Measurements from ENCODE around the gene ENPEP.

Gene ENPEP

DNA sequence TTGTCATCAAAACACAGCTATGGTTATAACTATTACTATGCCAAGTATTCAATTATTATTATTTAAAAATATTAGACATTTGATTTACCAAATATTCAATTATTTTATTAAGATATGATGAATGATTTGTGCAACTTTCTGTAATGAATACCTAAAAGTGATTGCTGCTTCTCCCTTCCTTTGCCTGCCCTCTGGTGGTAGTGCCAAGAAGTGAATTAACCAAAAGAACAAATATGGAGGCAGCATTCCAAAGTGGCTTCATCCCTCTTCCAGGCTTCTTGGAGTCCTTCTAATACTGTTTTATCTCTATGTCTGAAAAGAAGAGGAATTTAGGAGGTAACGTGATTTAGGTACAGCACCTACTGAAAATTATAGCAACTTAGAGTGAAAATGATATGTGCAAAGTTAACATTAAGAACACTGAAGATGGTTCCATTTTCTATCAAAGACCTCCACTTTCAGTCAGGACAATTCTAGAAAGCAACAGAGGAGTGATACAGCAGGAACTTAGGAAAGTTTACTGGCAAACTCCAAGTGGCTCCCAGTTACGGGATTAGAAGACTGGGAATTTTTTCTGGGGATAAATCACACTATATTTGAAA, 43.0 kb downstream of the ENPEP start:
- Histone ChIP-seq H3K4me3 (no peak overlapping the region), H3K36me3 (ENCODE audit: insufficient read depth, low read length) (peaks cover 6% of the 10 kb centered on the region), H3K27ac (no peak overlapping the region), H3K9me3 (ENCODE audit: low read depth, low read length) (no peaks in the 10 kb centered on the region), H3K9ac (ENCODE audit: insufficient read length) (no peak overlapping the region)
- DNase-seq (ENCODE audit: low read depth, low spot score) = no peak
- TF ChIP-seq EZH2 (IDR thresholded peaks at IDR 0.05) (no peak), POLR2AphosphoS5 (IDR thresholded peaks at IDR 0.05; ENCODE audit: borderline replicate concordance, low read depth, low read length) (no peak), FOXP2 (optimal IDR thresholded peaks at IDR 0.05; ENCODE audit: control extremely low read depth, extremely low read length, insufficient read depth) (no peak)

- no peak overlapping the region for H3K9ac ChIP-seq (ENCODE audit: insufficient read length)
- no peak for DNase-seq (ENCODE audit: low read depth, low spot score)
- H3K27ac ChIP-seq = no peak overlapping the region
- no peaks in the 10 kb centered on the region for H3K9me3 ChIP-seq (ENCODE audit: low read depth, low read length)
- no peak overlapping the region for H3K4me3 ChIP-seq
- no peak for TF ChIP-seq POLR2AphosphoS5 (IDR thresholded peaks at IDR 0.05; ENCODE audit: borderline replicate concordance, low read depth, low read length)
- no peak for TF ChIP-seq EZH2 (IDR thresholded peaks at IDR 0.05)
- no peak for TF ChIP-seq FOXP2 (optimal IDR thresholded peaks at IDR 0.05; ENCODE audit: control extremely low read depth, extremely low read length, insufficient read depth)
- peaks cover 6% of the 10 kb centered on the region for H3K36me3 ChIP-seq (ENCODE audit: insufficient read depth, low read length)
Measured at GRCh38 chr4:110520886-110521285, 44.9 kb downstream of the ENPEP start.

GRCh38 chr4:110526589-110526988, 50.6 kb downstream of the ENPEP start:
- TF ChIP-seq POLR2AphosphoS5 (IDR thresholded peaks at IDR 0.05; ENCODE audit: borderline replicate concordance, low read depth, low read length) = no peak
- TF ChIP-seq EZH2 (IDR thresholded peaks at IDR 0.05) = no peak
- no peak for TF ChIP-seq FOXP2 (optimal IDR thresholded peaks at IDR 0.05; ENCODE audit: control extremely low read depth, extremely low read length, insufficient read depth)
- no peak overlapping the region for H3K27ac ChIP-seq

DNA sequence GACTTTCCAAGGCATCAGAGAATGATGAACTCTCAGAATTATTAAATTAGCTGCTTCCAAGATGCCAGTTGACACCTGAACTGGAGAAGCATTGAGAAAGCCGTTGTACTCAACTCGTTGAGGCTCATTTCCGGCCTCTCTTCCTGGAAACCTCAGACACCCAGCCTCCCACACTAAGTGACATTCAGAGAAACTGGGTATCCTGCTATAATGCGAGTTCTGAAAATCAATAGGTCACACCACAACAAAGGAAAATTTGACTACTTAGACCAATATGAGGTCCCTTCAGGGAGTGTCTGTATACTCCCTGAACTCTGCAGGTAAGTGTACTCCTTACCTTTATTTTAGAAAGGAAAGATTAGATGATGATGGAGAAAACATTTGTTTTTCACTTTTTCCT, 51.2 kb downstream of the ENPEP start:
- TF ChIP-seq FOXP2 (optimal IDR thresholded peaks at IDR 0.05; ENCODE audit: control extremely low read depth, extremely low read length, insufficient read depth) = no peak
- TF ChIP-seq EZH2 (IDR thresholded peaks at IDR 0.05) = no peak
- no peak for TF ChIP-seq POLR2AphosphoS5 (IDR thresholded peaks at IDR 0.05; ENCODE audit: borderline replicate concordance, low read depth, low read length)
- Histone ChIP-seq H3K27ac (peak overlapping the region; percentile 40; the same call in 1 of the 2 replicates), H3K4me3 (no peak overlapping the region), H3K36me3 (ENCODE audit: insufficient read depth, low read length) (no peaks in the 10 kb centered on the region), H3K9ac (ENCODE audit: insufficient read length) (no peak overlapping the region), H3K9me3 (ENCODE audit: low read depth, low read length) (no peaks in the 10 kb centered on the region)
- no peak for DNase-seq (ENCODE audit: low read depth, low spot score)

More at GRCh38 chr4:110526589-110526988, 50.6 kb downstream of the ENPEP start:
- Histone ChIP-seq H3K9me3 (ENCODE audit: low read depth, low read length) (no peaks in the 10 kb centered on the region), H3K4me3 (no peak overlapping the region), H3K36me3 (ENCODE audit: insufficient read depth, low read length) (no peaks in the 10 kb centered on the region), H3K9ac (ENCODE audit: insufficient read length) (no peak overlapping the region)
- no peak for DNase-seq (ENCODE audit: low read depth, low spot score)

GRCh38 chr4:110532901-110533589, 57.1 kb downstream of the ENPEP start:
- Histone ChIP-seq H3K36me3 (ENCODE audit: insufficient read depth, low read length) (no peaks in the 10 kb centered on the region), H3K27ac (no peak overlapping the region)
- DNase-seq (ENCODE audit: low read depth, low spot score) = no peak

GRCh38 chr4:110533590-110533910, 57.6 kb downstream of the ENPEP start:
- Histone ChIP-seq H3K4me3 (no peak overlapping the region), H3K27ac (no peak overlapping the region), H3K9ac (ENCODE audit: insufficient read length) (no peak overlapping the region), H3K36me3 (ENCODE audit: insufficient read depth, low read length) (no peaks in the 10 kb centered on the region), H3K9me3 (ENCODE audit: low read depth, low read length) (no peaks in the 10 kb centered on the region)
- TF ChIP-seq POLR2AphosphoS5 (IDR thresholded peaks at IDR 0.05; ENCODE audit: borderline replicate concordance, low read depth, low read length) (no peak), FOXP2 (optimal IDR thresholded peaks at IDR 0.05; ENCODE audit: control extremely low read depth, extremely low read length, insufficient read depth) (no peak), EZH2 (IDR thresholded peaks at IDR 0.05) (no peak)
- DNase-seq (ENCODE audit: low read depth, low spot score) = no peak

More at GRCh38 chr4:110532901-110533589, 57.1 kb downstream of the ENPEP start:
- Histone ChIP-seq H3K9ac (ENCODE audit: insufficient read length) (no peak overlapping the region), H3K9me3 (ENCODE audit: low read depth, low read length) (no peaks in the 10 kb centered on the region), H3K4me3 (no peak overlapping the region)
- TF ChIP-seq POLR2AphosphoS5 (IDR thresholded peaks at IDR 0.05; ENCODE audit: borderline replicate concordance, low read depth, low read length) (no peak), FOXP2 (optimal IDR thresholded peaks at IDR 0.05; ENCODE audit: control extremely low read depth, extremely low read length, insufficient read depth) (no peak), EZH2 (IDR thresholded peaks at IDR 0.05) (no peak)

DNA sequence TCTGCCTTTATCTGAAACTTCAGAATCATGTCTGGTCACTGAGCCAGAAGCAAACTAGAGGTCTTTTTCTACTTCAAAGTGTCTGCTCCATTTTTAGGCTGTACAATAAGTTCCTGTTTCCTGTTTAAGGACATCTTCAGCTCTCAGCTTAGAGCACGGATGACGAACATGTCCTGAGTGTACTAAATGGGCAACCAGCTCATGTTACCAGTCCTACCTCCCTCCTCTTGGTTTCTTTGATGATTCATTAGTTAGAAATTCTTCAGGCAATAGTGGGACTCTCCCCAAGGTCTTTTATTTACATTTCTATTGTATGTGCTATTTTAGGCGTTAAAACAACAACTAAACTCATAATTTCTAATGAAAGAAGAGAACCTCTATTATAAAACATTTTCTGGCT, 58.0 kb downstream of the ENPEP start:
- Histone ChIP-seq H3K27ac (no peak overlapping the region), H3K36me3 (ENCODE audit: insufficient read depth, low read length) (no peaks in the 10 kb centered on the region), H3K9ac (ENCODE audit: insufficient read length) (no peak overlapping the region), H3K4me3 (no peak overlapping the region), H3K9me3 (ENCODE audit: low read depth, low read length) (no peaks in the 10 kb centered on the region)
- no peak for TF ChIP-seq FOXP2 (optimal IDR thresholded peaks at IDR 0.05; ENCODE audit: control extremely low read depth, extremely low read length, insufficient read depth)
- TF ChIP-seq POLR2AphosphoS5 (IDR thresholded peaks at IDR 0.05; ENCODE audit: borderline replicate concordance, low read depth, low read length) = no peak
- TF ChIP-seq EZH2 (IDR thresholded peaks at IDR 0.05) = no peak
- no peak for DNase-seq (ENCODE audit: low read depth, low spot score)

- Histone ChIP-seq H3K4me3 (no peak overlapping the region), H3K9me3 (ENCODE audit: low read depth, low read length) (no peaks in the 10 kb centered on the region), H3K36me3 (ENCODE audit: insufficient read depth, low read length) (no peaks in the 10 kb centered on the region), H3K9ac (ENCODE audit: insufficient read length) (no peak overlapping the region), H3K27ac (no peak overlapping the region)
- TF ChIP-seq EZH2 (IDR thresholded peaks at IDR 0.05) = no peak
- DNase-seq (ENCODE audit: low read depth, low spot score) = no peak
Measured at GRCh38 chr4:110540581-110540980, 64.6 kb downstream of the ENPEP start.

Data from SK-N-MC (cell line).